HepG2 (cell line): ENCODE measurements around the gene NPAS2. TPM values are rescaled to one million over a fixed set of nuclear protein-coding genes. Genes with fewer than 3 reads are reported as not detected.
A peak's percentile ranks its signal among the peaks of the same experiment; 100 is the strongest.

ENCODE experiments used
- CBX1 ChIP-seq: IDR thresholded peaks from one replicate; pipeline ENCODE4 v1.6.1; 2016; ENCODE audit warnings: antibody characterized with exemption, low read depth
- CENPBD1 ChIP-seq: sonication (generic); formaldehyde crosslinking; IDR thresholded peaks from 2 replicates; pipeline ENCODE4 v1.8.0; 2022; ENCODE audit warnings: missing genetic modification reagents, low read depth, mild to moderate bottlenecking, borderline replicate concordance
- FLYWCH1 ChIP-seq: sonication (generic); formaldehyde crosslinking; IDR thresholded peaks from 2 replicates; pipeline ENCODE4 v1.8.1; 2023; ENCODE audit warnings: mild to moderate bottlenecking, missing genetic modification reagents
- GATAD2A ChIP-seq: IDR thresholded peaks from 2 replicates; pipeline ENCODE4 v1.6.1; 2016
- HMG20B ChIP-seq: conservative IDR thresholded peaks from 2 replicates; pipeline ENCODE4 v1.6.1; 2016; ENCODE audit warnings: missing genetic modification reagents, missing compliant biosample characterization
- JUND ChIP-seq: sonication (generic); formaldehyde crosslinking; IDR thresholded peaks from 2 replicates; pipeline ENCODE4 v1.8.0; 2022; ENCODE audit warnings: mild to moderate bottlenecking, missing genetic modification reagents
- KMT2A ChIP-seq: sonication (generic); formaldehyde crosslinking; IDR thresholded peaks from 2 replicates; pipeline ENCODE4 v1.4.0; 2020; ENCODE audit warnings: missing genetic modification reagents
- MAF1 ChIP-seq: sonication (generic); formaldehyde crosslinking; IDR thresholded peaks from 2 replicates; pipeline ENCODE4 v1.5.0; 2020; ENCODE audit warnings: missing genetic modification reagents, borderline replicate concordance
- NR2F1 ChIP-seq, 2 experiments: fragments of 450-650 bp in 1 of 2; formaldehyde crosslinking in 1 of 2; IDR thresholded peaks; 2 replicates each; pipeline versions ENCODE4 v1.5.0 to v1.6.1; 2016 to 2020; ENCODE audit warnings: mild to moderate bottlenecking in 1 of 2, missing compliant biosample characterization in 1 of 2, missing genetic modification reagents in 1 of 2, moderate library complexity in 1 of 2
- POLR2G ChIP-seq: fragments of 200-400 bp; formaldehyde crosslinking; IDR thresholded peaks from 2 replicates; pipeline ENCODE4 v1.6.1; 2018; ENCODE audit warnings: mild to moderate bottlenecking, low read depth, low read length, moderate library complexity
- RBAK ChIP-seq: sonication (generic); formaldehyde crosslinking; IDR thresholded peaks from 2 replicates; pipeline ENCODE4 v1.5.1; 2020; ENCODE audit warnings: mild to moderate bottlenecking, missing genetic modification reagents
- SNAPC5 ChIP-seq: sonication (generic); formaldehyde crosslinking; IDR thresholded peaks from 2 replicates; pipeline ENCODE4 v1.8.1; 2023; ENCODE audit warnings: mild to moderate bottlenecking, missing genetic modification reagents, borderline replicate concordance
- STAG1 ChIP-seq: sonication (generic); formaldehyde crosslinking; IDR thresholded peaks from 2 replicates; pipeline ENCODE4 v1.4.0; 2020; ENCODE audit warnings: missing genetic modification reagents
- TBP ChIP-seq: sonication (generic); formaldehyde crosslinking; IDR thresholded peaks from 2 replicates; pipeline ENCODE4 v1.5.0; 2020; ENCODE audit warnings: missing genetic modification reagents
- THAP8 ChIP-seq: sonication (generic); formaldehyde crosslinking; IDR thresholded peaks from 2 replicates; pipeline ENCODE4 v1.5.1; 2020; ENCODE audit warnings: missing genetic modification reagents, mild to moderate bottlenecking, borderline replicate concordance
- THYN1 ChIP-seq: sonication (generic); formaldehyde crosslinking; IDR thresholded peaks from 2 replicates; pipeline ENCODE4 v1.8.1; 2023; ENCODE audit warnings: low read depth, mild to moderate bottlenecking, moderate library complexity, missing genetic modification reagents, borderline replicate concordance
- TP53 ChIP-seq: sonication (generic); formaldehyde crosslinking; conservative IDR thresholded peaks from 2 replicates; pipeline ENCODE4 v1.4.0; 2020; ENCODE audit warnings: missing genetic modification reagents
- TSC22D2 ChIP-seq: sonication (generic); formaldehyde crosslinking; IDR thresholded peaks from 2 replicates; pipeline ENCODE4 v1.5.1; 2020; ENCODE audit warnings: missing genetic modification reagents, mild to moderate bottlenecking, borderline replicate concordance
- ZFP41 ChIP-seq: sonication (generic); formaldehyde crosslinking; IDR thresholded peaks from 2 replicates; pipeline ENCODE4 v1.4.0; 2020; ENCODE audit warnings: mild to moderate bottlenecking, missing genetic modification reagents, borderline replicate concordance
- ZFYVE20 ChIP-seq: sonication (generic); formaldehyde crosslinking; IDR thresholded peaks from 2 replicates; pipeline ENCODE4 v1.8.0; 2023; ENCODE audit warnings: low read depth, mild to moderate bottlenecking, moderate library complexity, missing genetic modification reagents, borderline replicate concordance
- ZNF136 ChIP-seq: sonication (generic); formaldehyde crosslinking; IDR thresholded peaks from 2 replicates; pipeline ENCODE4 v1.8.1; 2022; ENCODE audit warnings: low read depth, mild to moderate bottlenecking, moderate library complexity, missing genetic modification reagents
- ZNF263 ChIP-seq: sonication (generic); formaldehyde crosslinking; IDR thresholded peaks from 2 replicates; pipeline ENCODE4 v1.4.0; 2020; ENCODE audit warnings: missing genetic modification reagents
- ZNF354B ChIP-seq: sonication (generic); formaldehyde crosslinking; IDR thresholded peaks from 2 replicates; pipeline ENCODE4 v1.8.0; 2022; ENCODE audit warnings: mild to moderate bottlenecking, missing genetic modification reagents
- ZNF619 ChIP-seq: sonication (generic); formaldehyde crosslinking; IDR thresholded peaks from 2 replicates; pipeline ENCODE4 v1.4.0; 2020; ENCODE audit warnings: mild to moderate bottlenecking, missing genetic modification reagents
- ZSCAN5A ChIP-seq: sonication (generic); formaldehyde crosslinking; IDR thresholded peaks from 2 replicates; pipeline ENCODE4 v1.8.0; 2022; ENCODE audit warnings: mild to moderate bottlenecking, missing genetic modification reagents, borderline replicate concordance
- polyA plus RNA-seq, 8 experiments: library from polyadenylated mRNA; depleted of rRNA in 3 of 8; stranded (reverse) in 7 of 8; unstranded in 1 of 8; fragments of >200 nt; fragmentation: Illumina TruSeq in 4 of 8; extraction: Trizol in 4 of 8; gene quantifications; 2 replicates each; pipeline versions ENCODE4 v1.2.1 to v1.2.3, GENCODE V29; 2011 to 2016; ENCODE audit warnings: low read depth in 4 of 8, missing spikeins in 1 of 8, mixed read lengths in 1 of 8; ENCODE audit not compliant: insufficient read depth in 1 of 8
- total RNA-seq, 5 experiments: library from RNA; depleted of rRNA; stranded (reverse); fragments of >200 nt; fragmentation: Illumina TruSeq; extraction: Trizol; gene quantifications; 2 replicates each; pipeline ENCODE4 v1.2.3, GENCODE V29; 2016; ENCODE audit warnings: low read depth in 1 of 5
- TF ChIP-seq, protein P1 (sequence below): sonication (generic); formaldehyde crosslinking; IDR thresholded peaks from 2 replicates; pipeline ENCODE4 v1.5.0; 2020; ENCODE audit warnings: missing genetic modification reagents

Gene NPAS2
- total and polyA plus RNA-seq, 2 of the 13 experiments (the other 11 are each of a cell fraction or from before 2014, with no cell fraction given) = 14.8 to 37.5 TPM

- TF ChIP-seq TP53 (CRISPR knock-in tag) (no peak; the same call in 1 of the 2 replicates), ZFYVE20 (no peak), THYN1 (CRISPR knock-in tag) (no peak), ZSCAN5A (CRISPR knock-in tag) (no peak), SNAPC5 (CRISPR knock-in tag) (peak; percentile 0; the same call in 1 of the 2 replicates), ZNF263 (CRISPR knock-in tag) (peak; percentile 67), ZNF354B (CRISPR knock-in tag) (no peak), STAG1 (CRISPR knock-in tag) (peak; percentile 69), ZFP41 (CRISPR knock-in tag) (no peak), TBP (CRISPR knock-in tag) (no peak), MAF1 (peak; percentile 32; the same call in 1 of the 2 replicates), FLYWCH1 (CRISPR knock-in tag) (no peak), ZNF136 (peak; percentile 57; the same call in 1 of the 2 replicates), HMG20B (CRISPR knock-in tag) (no peak), THAP8 (CRISPR knock-in tag) (no peak; the same call in 1 of the 2 replicates), POLR2G (peak; percentile 87), NR2F1 (CRISPR knock-in tag; IDR thresholded peaks at IDR 0.05) (no peak; a peak in 1 of 4 replicates), RBAK (CRISPR knock-in tag) (no peak), ZNF619 (CRISPR knock-in tag) (0 out of 2 replicates have a peak, but pooled peaks have one; percentile 64), CBX1 (no peak), KMT2A (CRISPR knock-in tag) (peak; percentile 76; the same call in 1 of the 2 replicates), JUND (CRISPR knock-in tag) (no peak), GATAD2A (peak; percentile 70), TSC22D2 (CRISPR knock-in tag) (0 out of 2 replicates have a peak, but pooled peaks have one; percentile 35), CENPBD1 (CRISPR knock-in tag) (no peak)
- TF ChIP-seq, protein P1, sequence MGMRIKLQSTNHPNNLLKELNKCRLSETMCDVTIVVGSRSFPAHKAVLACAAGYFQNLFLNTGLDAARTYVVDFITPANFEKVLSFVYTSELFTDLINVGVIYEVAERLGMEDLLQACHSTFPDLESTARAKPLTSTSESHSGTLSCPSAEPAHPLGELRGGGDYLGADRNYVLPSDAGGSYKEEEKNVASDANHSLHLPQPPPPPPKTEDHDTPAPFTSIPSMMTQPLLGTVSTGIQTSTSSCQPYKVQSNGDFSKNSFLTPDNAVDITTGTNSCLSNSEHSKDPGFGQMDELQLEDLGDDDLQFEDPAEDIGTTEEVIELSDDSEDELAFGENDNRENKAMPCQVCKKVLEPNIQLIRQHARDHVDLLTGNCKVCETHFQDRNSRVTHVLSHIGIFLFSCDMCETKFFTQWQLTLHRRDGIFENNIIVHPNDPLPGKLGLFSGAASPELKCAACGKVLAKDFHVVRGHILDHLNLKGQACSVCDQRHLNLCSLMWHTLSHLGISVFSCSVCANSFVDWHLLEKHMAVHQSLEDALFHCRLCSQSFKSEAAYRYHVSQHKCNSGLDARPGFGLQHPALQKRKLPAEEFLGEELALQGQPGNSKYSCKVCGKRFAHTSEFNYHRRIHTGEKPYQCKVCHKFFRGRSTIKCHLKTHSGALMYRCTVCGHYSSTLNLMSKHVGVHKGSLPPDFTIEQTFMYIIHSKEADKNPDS (CRISPR knock-in tag) = 0 out of 2 replicates have a peak, but pooled peaks have one; percentile 53
Measured at GRCh38 chr2:100818606-100819369, 1.2 kb upstream of the NPAS2 start (continued).
